Parathyroid adenoma (tissue), 2 donors: ENCODE measurements around the gene IL13RA2.

ENCODE experiments used
- H2AFZ ChIP-seq: fragments of 300-600 bp; sonication (generic); one replicate; pipeline ENCODE4 v1.7.0; 2017; ENCODE audit warnings: antibody characterized with exemption, mild to moderate bottlenecking
- H3K27ac ChIP-seq: fragments of 300-600 bp; sonication (generic); one replicate; pipeline ENCODE4 v1.7.0; 2017
- H3K27me3 ChIP-seq: fragments of 300-600 bp; sonication (generic); one replicate; pipeline ENCODE4 v1.7.0; 2017; ENCODE audit warnings: low read length; ENCODE audit not compliant: control insufficient read depth, insufficient read depth
- H3K36me3 ChIP-seq: fragments of 300-600 bp; sonication (generic); one replicate; pipeline ENCODE4 v1.7.0; 2017; ENCODE audit warnings: low read length; ENCODE audit not compliant: control insufficient read depth, insufficient read depth
- H3K4me1 ChIP-seq: fragments of 300-600 bp; sonication (generic); one replicate; pipeline ENCODE4 v1.7.0; 2017; ENCODE audit warnings: control low read depth
- H3K4me2 ChIP-seq: fragments of 300-600 bp; sonication (generic); one replicate; pipeline ENCODE4 v1.7.0; 2017; ENCODE audit warnings: low read length
- H3K4me3 ChIP-seq: fragments of 300-600 bp; sonication (generic); one replicate; pipeline ENCODE4 v1.7.0; 2017; ENCODE audit warnings: low read depth, low read length
- H3K79me2 ChIP-seq: fragments of 300-600 bp; sonication (generic); one replicate; pipeline ENCODE4 v1.7.0; 2017; ENCODE audit warnings: control low read depth
- H3K9ac ChIP-seq: fragments of 300-600 bp; sonication (generic); one replicate; pipeline ENCODE4 v1.7.0; 2017; ENCODE audit warnings: mild to moderate bottlenecking
- H3K9me3 ChIP-seq: fragments of 300-600 bp; sonication (generic); one replicate; pipeline ENCODE4 v1.7.0; 2017; ENCODE audit warnings: low read length; ENCODE audit not compliant: control insufficient read depth
- TF ChIP-seq, protein P1 (sequence below): fragments of 300-600 bp; sonication (generic); IDR thresholded peaks from one replicate; pipeline ENCODE4 v1.7.0; 2017; ENCODE audit warnings: antibody characterized with exemption, mild to moderate bottlenecking
- donor health status: primary hyperparathyroidism.

IL13RA2 gene

DNA sequence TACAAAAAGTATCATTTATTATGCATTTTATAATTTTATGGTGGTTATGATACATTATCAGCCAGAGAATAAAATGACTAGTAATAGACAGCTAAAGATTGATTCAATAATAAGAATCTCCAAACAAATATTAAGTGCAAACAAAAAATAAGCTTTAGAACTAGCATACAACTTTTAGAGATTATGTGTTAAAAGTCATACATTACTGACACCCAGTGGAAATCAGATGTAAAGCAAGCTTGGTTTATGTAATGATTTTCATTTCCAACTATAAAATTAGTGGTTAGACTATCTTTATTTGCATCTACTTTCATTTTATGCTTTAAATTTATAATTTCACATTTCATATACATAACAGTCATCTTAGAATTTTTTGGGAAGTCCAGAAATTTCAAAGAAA, 57.7 kb downstream of the IL13RA2 start:
- H3K4me1 ChIP-seq = no peaks in the 10 kb centered on the region
- no peak overlapping the region for H3K27ac ChIP-seq
- H3K36me3 ChIP-seq = no peaks in the 10 kb centered on the region
- H3K27me3 ChIP-seq = no peaks in the 10 kb centered on the region
- H3K9me3 ChIP-seq = no peaks in the 10 kb centered on the region
- H3K79me2 ChIP-seq = no peaks in the 10 kb centered on the region
- TF ChIP-seq, protein P1, sequence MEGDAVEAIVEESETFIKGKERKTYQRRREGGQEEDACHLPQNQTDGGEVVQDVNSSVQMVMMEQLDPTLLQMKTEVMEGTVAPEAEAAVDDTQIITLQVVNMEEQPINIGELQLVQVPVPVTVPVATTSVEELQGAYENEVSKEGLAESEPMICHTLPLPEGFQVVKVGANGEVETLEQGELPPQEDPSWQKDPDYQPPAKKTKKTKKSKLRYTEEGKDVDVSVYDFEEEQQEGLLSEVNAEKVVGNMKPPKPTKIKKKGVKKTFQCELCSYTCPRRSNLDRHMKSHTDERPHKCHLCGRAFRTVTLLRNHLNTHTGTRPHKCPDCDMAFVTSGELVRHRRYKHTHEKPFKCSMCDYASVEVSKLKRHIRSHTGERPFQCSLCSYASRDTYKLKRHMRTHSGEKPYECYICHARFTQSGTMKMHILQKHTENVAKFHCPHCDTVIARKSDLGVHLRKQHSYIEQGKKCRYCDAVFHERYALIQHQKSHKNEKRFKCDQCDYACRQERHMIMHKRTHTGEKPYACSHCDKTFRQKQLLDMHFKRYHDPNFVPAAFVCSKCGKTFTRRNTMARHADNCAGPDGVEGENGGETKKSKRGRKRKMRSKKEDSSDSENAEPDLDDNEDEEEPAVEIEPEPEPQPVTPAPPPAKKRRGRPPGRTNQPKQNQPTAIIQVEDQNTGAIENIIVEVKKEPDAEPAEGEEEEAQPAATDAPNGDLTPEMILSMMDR = no peak
- H3K9ac ChIP-seq = no peak overlapping the region
- no peak overlapping the region for H3K4me2 ChIP-seq
- H3K4me3 ChIP-seq = no peak overlapping the region
- H2AFZ ChIP-seq = no peak overlapping the region
